ENCODE measurements around the gene BCAR1.

BCAR1 gene

DNA sequence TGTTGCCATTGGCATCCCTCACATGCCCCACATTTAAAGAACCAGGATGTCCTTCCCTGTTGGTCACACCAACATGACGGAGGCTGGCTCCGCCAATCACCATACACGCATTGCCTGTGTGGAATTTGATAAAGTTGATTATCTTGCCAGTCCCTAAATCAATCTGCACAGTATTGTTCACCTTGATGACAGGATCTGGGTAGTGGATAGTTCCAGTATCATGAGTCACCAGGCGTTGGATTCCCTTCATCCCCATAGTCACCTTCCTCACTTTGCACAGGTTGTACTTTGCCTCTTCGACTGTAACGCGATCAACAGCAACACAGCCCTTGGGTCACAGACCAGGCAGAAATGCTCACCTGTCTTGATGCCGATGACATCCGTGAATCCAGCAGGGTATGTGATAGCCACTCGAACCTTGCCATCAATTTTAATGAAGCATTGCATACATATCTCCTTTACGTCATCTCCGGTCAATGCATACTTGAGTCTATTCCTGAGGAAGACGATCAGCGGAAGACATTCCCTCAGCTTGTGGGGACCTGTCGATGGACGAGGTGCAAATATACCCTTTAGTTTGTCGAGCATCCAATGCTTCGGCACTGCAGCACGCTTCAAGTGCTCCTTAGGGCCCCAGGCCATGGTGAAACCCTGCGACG, 58.7 kb downstream of the BCAR1 start:
- H4K8ac ChIP-seq (ENCODE audit: low read depth, low read length), result no peak overlapping the region
- no peak overlapping the region for H3K18ac ChIP-seq (ENCODE audit: low read length)
- no peak overlapping the region for H3K9ac ChIP-seq (ENCODE audit: low read length)
- H4K91ac ChIP-seq (ENCODE audit: low read depth, low read length), result no peak overlapping the region
- H3K36me3 ChIP-seq (ENCODE audit: control insufficient read depth in 1 of 2, insufficient read depth in 2 of 2, low read length in 2 of 2), result no peaks in the 10 kb centered on the region
- H3K79me1 ChIP-seq (ENCODE audit: low read length), result no peaks in the 10 kb centered on the region
- H3K27me3 ChIP-seq (ENCODE audit: insufficient read depth, low read length), result no peaks in the 10 kb centered on the region
- no peaks in the 10 kb centered on the region for H3K79me2 ChIP-seq (ENCODE audit: control insufficient read depth, insufficient read depth, low read length, poor library complexity)
- H3K4me2 ChIP-seq (ENCODE audit: low read length), result no peak overlapping the region
- no peak overlapping the region for H3K4ac ChIP-seq (ENCODE audit: low read depth, low read length)
- H2AFZ ChIP-seq (ENCODE audit: insufficient read depth, low read length, poor library complexity), result no peak overlapping the region
- H3K23ac ChIP-seq (ENCODE audit: low read length), result no peak overlapping the region
- H3K27ac ChIP-seq (ENCODE audit: low read depth, low read length), result no peak overlapping the region
- no peak overlapping the region for H2AK5ac ChIP-seq (ENCODE audit: low read length)
- no peak overlapping the region for H2BK5ac ChIP-seq (ENCODE audit: low read depth, low read length, poor library complexity)
- WGBS (ENCODE audit: extremely low coverage, insufficient coverage, insufficient read length), result no CpG with 5 or more reads among the region's 21 CpGs
- DNase-seq, result peak; percentile 49 to 77
- no peak overlapping the region for H2BK120ac ChIP-seq (ENCODE audit: insufficient read depth, low read length, poor library complexity)
- no peak overlapping the region for H3K14ac ChIP-seq (ENCODE audit: low read length)
- no peak overlapping the region for H2BK12ac ChIP-seq (ENCODE audit: low read length)
- H3K9me3 ChIP-seq (ENCODE audit: insufficient read depth, low read depth, low read length), result peaks cover 5% of the 10 kb centered on the region
- no peak overlapping the region for H4K12ac ChIP-seq (ENCODE audit: low read depth, low read length)
- peaks cover 10 to 11% of the 10 kb centered on the region in 2 experiments for H3K4me1 ChIP-seq (ENCODE audit: control insufficient read depth in 1 of 2, insufficient read depth in 2 of 2, low read length in 2 of 2)
- no peak overlapping the region for H3K4me3 ChIP-seq (ENCODE audit: low read depth, low read length)

DNA sequence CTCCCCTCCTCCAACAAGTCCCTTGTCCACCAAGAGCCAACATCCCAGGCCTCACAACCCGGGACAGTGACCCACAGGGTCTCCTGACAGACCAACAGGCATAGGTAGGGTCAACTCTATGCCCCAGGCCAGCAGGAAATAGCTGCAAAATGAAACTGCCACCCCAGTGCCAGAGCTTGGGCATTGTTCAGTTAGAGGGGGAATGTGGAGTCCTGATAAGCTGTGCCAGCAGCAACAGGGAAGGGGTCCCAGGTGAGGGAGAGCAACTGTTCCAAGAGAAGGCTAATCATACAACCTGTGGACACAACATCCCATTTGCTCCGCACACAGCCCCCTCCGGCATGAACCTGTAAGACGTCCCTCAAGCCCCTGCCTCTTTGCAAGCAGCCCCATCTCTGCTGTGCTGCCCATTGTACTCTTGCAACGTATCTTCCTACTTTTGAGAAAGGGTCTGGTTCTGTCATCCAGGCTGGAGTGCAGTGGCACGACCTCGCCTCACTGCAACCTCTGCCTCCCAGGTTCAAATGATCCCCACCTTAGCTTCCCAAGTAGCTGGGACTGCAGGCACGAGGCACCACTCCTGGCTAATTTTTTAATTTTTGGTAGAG, 61.7 kb downstream of the BCAR1 start:
- H3K4ac ChIP-seq (ENCODE audit: low read depth, low read length), result no peak overlapping the region
- H2BK5ac ChIP-seq (ENCODE audit: low read depth, low read length, poor library complexity), result no peak overlapping the region
- no peak overlapping the region for H3K23ac ChIP-seq (ENCODE audit: low read length)
- H3K36me3 ChIP-seq (ENCODE audit: control insufficient read depth in 1 of 2, insufficient read depth in 2 of 2, low read length in 2 of 2), result no peaks in the 10 kb centered on the region
- H3K9me3 ChIP-seq (ENCODE audit: insufficient read depth, low read depth, low read length), result peaks cover 4% of the 10 kb centered on the region
- no CpG with 5 or more reads among the region's 8 CpGs for WGBS (ENCODE audit: extremely low coverage, insufficient coverage, insufficient read length)
- H3K4me2 ChIP-seq (ENCODE audit: low read length), result no peak overlapping the region
- no peaks in the 10 kb centered on the region for H3K27me3 ChIP-seq (ENCODE audit: insufficient read depth, low read length)
- H3K79me1 ChIP-seq (ENCODE audit: low read length), result no peaks in the 10 kb centered on the region
- peaks cover 10 to 11% of the 10 kb centered on the region in 2 experiments for H3K4me1 ChIP-seq (ENCODE audit: control insufficient read depth in 1 of 2, insufficient read depth in 2 of 2, low read length in 2 of 2)
- no peak overlapping the region for H3K14ac ChIP-seq (ENCODE audit: low read length)
- H3K27ac ChIP-seq (ENCODE audit: low read depth, low read length), result no peak overlapping the region
- H2BK12ac ChIP-seq (ENCODE audit: low read length), result no peak overlapping the region
- H3K79me2 ChIP-seq (ENCODE audit: control insufficient read depth, insufficient read depth, low read length, poor library complexity), result no peaks in the 10 kb centered on the region
- no peak overlapping the region for H2AK5ac ChIP-seq (ENCODE audit: low read length)
- no peak overlapping the region for H3K4me3 ChIP-seq (ENCODE audit: low read depth, low read length)
- H4K8ac ChIP-seq (ENCODE audit: low read depth, low read length), result no peak overlapping the region
- no peak overlapping the region for H4K91ac ChIP-seq (ENCODE audit: low read depth, low read length)
- no peak overlapping the region for H2AFZ ChIP-seq (ENCODE audit: insufficient read depth, low read length, poor library complexity)
- no peak overlapping the region for H4K12ac ChIP-seq (ENCODE audit: low read depth, low read length)
- H2BK120ac ChIP-seq (ENCODE audit: insufficient read depth, low read length, poor library complexity), result no peak overlapping the region
- H3K18ac ChIP-seq (ENCODE audit: low read length), result no peak overlapping the region
- H3K9ac ChIP-seq (ENCODE audit: low read length), result no peak overlapping the region
- no peak for DNase-seq

DNA sequence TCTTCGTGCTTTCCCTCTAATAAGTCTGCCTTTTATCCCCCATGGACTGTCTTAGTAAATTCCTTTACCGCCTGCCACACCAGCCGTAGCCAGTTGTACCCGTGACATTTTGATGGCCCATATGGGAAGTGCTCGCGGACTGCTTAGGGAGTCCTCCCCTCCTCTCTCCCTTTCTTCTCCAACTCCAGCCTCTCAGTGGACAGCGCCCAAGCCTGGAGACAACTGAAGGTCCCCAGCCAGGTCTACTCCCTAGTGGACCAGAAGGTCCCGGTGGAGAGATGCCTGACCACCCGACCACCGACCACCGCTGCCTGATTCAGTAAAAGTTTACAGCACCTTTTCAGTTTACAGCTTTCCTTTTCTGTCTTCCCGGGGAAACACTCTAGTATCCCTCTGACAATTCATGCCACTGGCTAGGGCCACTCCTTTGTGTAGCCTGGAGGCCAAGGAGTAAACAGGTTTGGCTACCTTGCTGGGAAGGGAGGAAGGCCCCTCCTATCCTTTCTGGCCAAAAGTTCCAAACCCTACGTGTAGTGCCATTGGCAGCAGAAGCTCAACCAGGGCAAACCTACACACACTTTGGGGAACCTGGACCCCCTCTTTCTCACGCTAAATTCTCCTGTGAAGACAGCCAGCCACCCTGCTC, 62.5 kb downstream of the BCAR1 start:
- H4K91ac ChIP-seq (ENCODE audit: low read depth, low read length), result no peak overlapping the region
- H3K79me2 ChIP-seq (ENCODE audit: control insufficient read depth, insufficient read depth, low read length, poor library complexity), result no peaks in the 10 kb centered on the region
- no peaks in the 10 kb centered on the region for H3K27me3 ChIP-seq (ENCODE audit: insufficient read depth, low read length)
- no peak overlapping the region for H3K4ac ChIP-seq (ENCODE audit: low read depth, low read length)
- H3K27ac ChIP-seq (ENCODE audit: low read depth, low read length), result no peak overlapping the region
- peak overlapping the region; percentile 20 for H3K4me2 ChIP-seq (ENCODE audit: low read length)
- H3K79me1 ChIP-seq (ENCODE audit: low read length), result no peaks in the 10 kb centered on the region
- H3K9ac ChIP-seq (ENCODE audit: low read length), result no peak overlapping the region
- H3K23ac ChIP-seq (ENCODE audit: low read length), result no peak overlapping the region
- DNase-seq, result peak; percentile 53 to 81
- H3K4me1 ChIP-seq (ENCODE audit: control insufficient read depth in 1 of 2, insufficient read depth in 2 of 2, low read length in 2 of 2), result peaks cover 10 to 11% of the 10 kb centered on the region in 2 experiments
- H3K18ac ChIP-seq (ENCODE audit: low read length), result no peak overlapping the region
- H2BK5ac ChIP-seq (ENCODE audit: low read depth, low read length, poor library complexity), result no peak overlapping the region
- H2BK120ac ChIP-seq (ENCODE audit: insufficient read depth, low read length, poor library complexity), result no peak overlapping the region
- H3K36me3 ChIP-seq (ENCODE audit: control insufficient read depth in 1 of 2, insufficient read depth in 2 of 2, low read length in 2 of 2), result no peaks in the 10 kb centered on the region
- no peak overlapping the region for H2BK12ac ChIP-seq (ENCODE audit: low read length)
- H4K12ac ChIP-seq (ENCODE audit: low read depth, low read length), result no peak overlapping the region
- no peak overlapping the region for H2AK5ac ChIP-seq (ENCODE audit: low read length)
- H3K4me3 ChIP-seq (ENCODE audit: low read depth, low read length), result no peak overlapping the region
- H3K14ac ChIP-seq (ENCODE audit: low read length), result no peak overlapping the region
- no peak overlapping the region for H4K8ac ChIP-seq (ENCODE audit: low read depth, low read length)
- H2AFZ ChIP-seq (ENCODE audit: insufficient read depth, low read length, poor library complexity), result no peak overlapping the region
- no CpG with 5 or more reads among the region's 14 CpGs for WGBS (ENCODE audit: extremely low coverage, insufficient coverage, insufficient read length)
- H3K9me3 ChIP-seq (ENCODE audit: insufficient read depth, low read depth, low read length), result peaks cover 4% of the 10 kb centered on the region

DNA sequence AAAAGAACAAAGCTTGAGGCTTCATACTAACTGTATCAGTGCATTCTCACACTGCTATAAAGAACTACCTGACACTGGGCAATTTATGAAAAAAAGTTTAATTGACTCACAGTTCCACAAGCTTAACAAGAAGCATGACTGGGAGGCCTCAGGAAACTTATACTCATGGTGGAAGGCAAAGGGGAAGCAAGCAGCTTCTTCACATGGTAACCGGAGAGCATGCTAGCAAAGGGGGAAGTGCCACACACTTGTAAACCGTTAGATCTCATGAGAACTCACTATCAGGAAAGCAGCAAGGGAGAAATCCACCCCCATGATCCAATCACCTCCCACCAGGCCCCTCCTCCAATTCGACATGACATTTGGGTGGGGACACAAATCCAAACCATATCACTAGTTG, 69.8 kb downstream of the BCAR1 start:
- Histone ChIP-seq H2AFZ (ENCODE audit: insufficient read depth, low read length, poor library complexity) (no peak overlapping the region), H2BK5ac (ENCODE audit: low read depth, low read length, poor library complexity) (no peak overlapping the region), H3K79me1 (ENCODE audit: low read length) (no peaks in the 10 kb centered on the region), H3K27me3 (ENCODE audit: insufficient read depth, low read length) (no peaks in the 10 kb centered on the region), H3K18ac (ENCODE audit: low read length) (no peak overlapping the region), H3K4ac (ENCODE audit: low read depth, low read length) (no peak overlapping the region), H3K4me2 (ENCODE audit: low read length) (no peak overlapping the region), H4K8ac (ENCODE audit: low read depth, low read length) (no peak overlapping the region), H2AK5ac (ENCODE audit: low read length) (no peak overlapping the region), H4K91ac (ENCODE audit: low read depth, low read length) (no peak overlapping the region), H3K23ac (ENCODE audit: low read length) (no peak overlapping the region), H4K12ac (ENCODE audit: low read depth, low read length) (no peak overlapping the region), H3K79me2 (ENCODE audit: control insufficient read depth, insufficient read depth, low read length, poor library complexity) (no peaks in the 10 kb centered on the region), H3K9ac (ENCODE audit: low read length) (no peak overlapping the region), H2BK12ac (ENCODE audit: low read length) (no peak overlapping the region), H3K9me3 (ENCODE audit: insufficient read depth, low read depth, low read length) (peaks cover under 1% of the 10 kb centered on the region), H3K36me3 (ENCODE audit: control insufficient read depth in 1 of 2, insufficient read depth in 2 of 2, low read length in 2 of 2) (no peaks in the 10 kb centered on the region), H3K4me1 (ENCODE audit: control insufficient read depth in 1 of 2, insufficient read depth in 2 of 2, low read length in 2 of 2) (no peaks in the 10 kb centered on the region), H3K4me3 (ENCODE audit: low read depth, low read length) (no peak overlapping the region), H3K14ac (ENCODE audit: low read length) (no peak overlapping the region), H2BK120ac (ENCODE audit: insufficient read depth, low read length, poor library complexity) (no peak overlapping the region), H3K27ac (ENCODE audit: low read depth, low read length) (no peak overlapping the region)
- WGBS (ENCODE audit: extremely low coverage, insufficient coverage, insufficient read length), result no CpG with 5 or more reads among the region's 3 CpGs
- no peak for DNase-seq
